ENCODE measurements around the gene RNF126.

Gene RNF126

GRCh38 chr19:695352-695949, 32.4 kb upstream of the RNF126 start, which contains the start of gene PRSS57:
Gene PRSS57, minus strand, starts transcription at chr19:695452. Its CDS starts 22 bp downstream, at chr19:695430.
- Mint-ChIP-seq H3K4me1 (no peaks in the 10 kb centered on the region), H3K36me3 (ENCODE audit: low read depth) (no peaks in the 10 kb centered on the region), H3K4me3 (no peak within 1 kb of the TSS), H3K9me3 (no peaks in the 10 kb centered on the region), H3K27ac (no peak within 1 kb of the TSS), H3K27me3 (ENCODE audit: low read depth) (peaks cover 6% of the 10 kb centered on the region)
- no peak for TF ChIP-seq CTCF (IDR thresholded peaks at IDR 0.05; ENCODE audit: unreplicated experiment in 3 of 3)

- Mint-ChIP-seq H3K27me3 (ENCODE audit: low read depth) (peaks cover 6% of the 10 kb centered on the region), H3K9me3 (no peaks in the 10 kb centered on the region), H3K4me3 (no peak overlapping the region), H3K27ac (no peak overlapping the region), H3K36me3 (ENCODE audit: low read depth) (no peaks in the 10 kb centered on the region), H3K4me1 (no peaks in the 10 kb centered on the region)
- TF ChIP-seq CTCF (IDR thresholded peaks at IDR 0.05; ENCODE audit: unreplicated experiment in 3 of 3) = no peak
Measured at GRCh38 chr19:694481-695351, 31.7 kb upstream of the RNF126 start.

GRCh38 chr19:690203-690602, 27.2 kb upstream of the RNF126 start:
- H3K27ac Mint-ChIP-seq = no peak overlapping the region
- H3K4me3 Mint-ChIP-seq = no peak overlapping the region
- peaks cover 6% of the 10 kb centered on the region for H3K27me3 Mint-ChIP-seq (ENCODE audit: low read depth)
- H3K9me3 Mint-ChIP-seq = no peaks in the 10 kb centered on the region
- TF ChIP-seq CTCF (IDR thresholded peaks at IDR 0.05; ENCODE audit: unreplicated experiment in 3 of 3) = no peak
- H3K36me3 Mint-ChIP-seq (ENCODE audit: low read depth) = no peaks in the 10 kb centered on the region
- no peaks in the 10 kb centered on the region for H3K4me1 Mint-ChIP-seq

- H3K36me3 Mint-ChIP-seq (ENCODE audit: low read depth) = no peaks in the 10 kb centered on the region
- H3K4me3 Mint-ChIP-seq = no peak overlapping the region
Measured at GRCh38 chr19:688992-689391, 26.0 kb upstream of the RNF126 start.

GRCh38 chr19:688214-688613, 25.2 kb upstream of the RNF126 start:
- H3K27me3 Mint-ChIP-seq (ENCODE audit: low read depth) = no peaks in the 10 kb centered on the region
- no peak for TF ChIP-seq CTCF (IDR thresholded peaks at IDR 0.05; ENCODE audit: unreplicated experiment in 3 of 3)
- no peaks in the 10 kb centered on the region for H3K36me3 Mint-ChIP-seq (ENCODE audit: low read depth)
- H3K4me1 Mint-ChIP-seq = no peaks in the 10 kb centered on the region
- H3K4me3 Mint-ChIP-seq = no peak overlapping the region
- H3K27ac Mint-ChIP-seq = no peak overlapping the region
- H3K9me3 Mint-ChIP-seq = no peaks in the 10 kb centered on the region

More at GRCh38 chr19:688992-689391, 26.0 kb upstream of the RNF126 start:
- Mint-ChIP-seq H3K4me1 (no peaks in the 10 kb centered on the region), H3K27ac (no peak overlapping the region), H3K9me3 (no peaks in the 10 kb centered on the region), H3K27me3 (ENCODE audit: low read depth) (no peaks in the 10 kb centered on the region)
- no peak for TF ChIP-seq CTCF (IDR thresholded peaks at IDR 0.05; ENCODE audit: unreplicated experiment in 3 of 3)

Data from nephron (organoid).